IMR-90 (cell line): ENCODE data around the gene PARD6G. TPM values are rescaled to one million over a fixed set of nuclear protein-coding genes. Genes with fewer than 3 reads are reported as not detected.

ENCODE experiments used
- ATAC-seq: fragments of 200-7000 bp; cut with Tn5 transposase; 2 replicates; pipeline ENCODE4 v1.9.1; 2020; ENCODE audit warnings: low read depth, mild to moderate bottlenecking, moderate library complexity
- BruUV-seq: library from RNA; stranded (reverse); fragments of 400-500 nt; replicated peaks from 2 replicates; lab custom pipeline; 2021; lab: Mats Ljungman, UMichigan
- CTCF ChIA-PET: fragments of 300-600 bp; formaldehyde crosslinking; extraction: SDS; loops from one replicate; lab custom pipeline; 2021; ENCODE audit warnings: antibody characterized with exemption; lab: Yijun Ruan, JAX
- POLR2A ChIA-PET: fragments of 300-600 bp; sonication (Branson Sonifier 250); formaldehyde crosslinking; loops from one replicate; lab custom pipeline; 2022; ENCODE audit warnings: antibody characterized with exemption; ENCODE audit not compliant: unreplicated experiment; lab: Charles Lee
- DNase-seq: peaks from one replicate; pipeline ENCODE4 v3.0.0; 2013
- H2AFZ ChIP-seq: replicated peaks from 2 replicates; pipeline ENCODE3; 2013; ENCODE audit warnings: low read length, mild to moderate bottlenecking; ENCODE audit not compliant: poor library complexity
- H2AK5ac ChIP-seq: 2 replicates; pipeline ENCODE4 v1.6.1; 2013; ENCODE audit warnings: low read depth, low read length, inconsistent platforms
- H2AK9ac ChIP-seq: replicated peaks from 2 replicates; pipeline ENCODE3; 2013; ENCODE audit warnings: mild to moderate bottlenecking, low read depth, low read length, moderate library complexity; ENCODE audit not compliant: poor library complexity
- H2BK120ac ChIP-seq: 2 replicates; pipeline ENCODE4 v1.6.1; 2013; ENCODE audit warnings: low read depth, low read length, inconsistent platforms
- H2BK15ac ChIP-seq: 3 replicates; pipeline ENCODE4 v1.6.1; 2013; ENCODE audit warnings: low read depth, low read length, inconsistent platforms
- H2BK20ac ChIP-seq: 2 replicates; pipeline ENCODE4 v1.6.1; 2013; ENCODE audit warnings: low read depth, mild to moderate bottlenecking, inconsistent platforms, low read length, moderate library complexity
- H2BK5ac ChIP-seq: 2 replicates; pipeline ENCODE4 v1.6.1; 2013; ENCODE audit warnings: mild to moderate bottlenecking, low read depth, low read length, inconsistent platforms; ENCODE audit not compliant: poor library complexity, severe bottlenecking
- H3K14ac ChIP-seq: replicated peaks from 2 replicates; pipeline ENCODE4 v1.6.1; 2013; ENCODE audit warnings: low read depth, low read length, inconsistent platforms
- H3K18ac ChIP-seq: 2 replicates; pipeline ENCODE4 v1.6.1; 2013; ENCODE audit warnings: low read depth, low read length, control low read depth
- H3K23ac ChIP-seq: 2 replicates; pipeline ENCODE4 v1.6.1; 2013; ENCODE audit warnings: low read depth, low read length, inconsistent platforms
- H3K27ac ChIP-seq: 2 replicates; pipeline ENCODE4 v1.5.1; 2013; ENCODE audit warnings: mild to moderate bottlenecking, control low read depth, low read length; ENCODE audit not compliant: insufficient read depth
- H3K27me3 ChIP-seq: 2 replicates; pipeline ENCODE4 v1.6.1; 2013; ENCODE audit warnings: low read length; ENCODE audit not compliant: control insufficient read depth, insufficient read depth
- H3K36me3 ChIP-seq: 2 replicates; pipeline ENCODE4 v1.6.1; 2013; ENCODE audit warnings: low read length, mixed read lengths; ENCODE audit not compliant: control insufficient read depth, insufficient read depth
- H3K4ac ChIP-seq: 2 replicates; pipeline ENCODE4 v1.6.1; 2013; ENCODE audit warnings: low read depth, low read length, inconsistent platforms
- H3K4me1 ChIP-seq: 2 replicates; pipeline ENCODE4 v1.6.1; 2013; ENCODE audit warnings: low read length, mixed read lengths; ENCODE audit not compliant: control insufficient read depth, insufficient read depth
- H3K4me2 ChIP-seq: 2 replicates; pipeline ENCODE4 v1.6.1; 2013; ENCODE audit warnings: low read depth, mild to moderate bottlenecking, control low read depth, low read length, moderate library complexity
- H3K4me3 ChIP-seq: 2 replicates; pipeline ENCODE4 v1.5.1; 2013; ENCODE audit warnings: low read depth, mild to moderate bottlenecking, control low read depth, low read length, moderate library complexity; ENCODE audit not compliant: insufficient read depth
- H3K56ac ChIP-seq: 2 replicates; pipeline ENCODE4 v1.6.1; 2013; ENCODE audit warnings: low read length, inconsistent platforms; ENCODE audit not compliant: insufficient read depth; ENCODE audit errors: extremely low read depth
- H3K79me1 ChIP-seq, 2 experiments: 2 replicates each; pipeline ENCODE4 v1.6.1; 2013; ENCODE audit warnings: low read length in 2 of 2, inconsistent platforms in 1 of 2, low read depth in 1 of 2
- H3K9ac ChIP-seq: 2 replicates; pipeline ENCODE4 v1.6.1; 2013; ENCODE audit warnings: low read depth, low read length, control low read depth
- H3K9me1 ChIP-seq: 2 replicates; pipeline ENCODE4 v1.6.1; 2013; ENCODE audit warnings: low read length, inconsistent platforms; ENCODE audit not compliant: insufficient read depth
- H3K9me3 ChIP-seq: 2 replicates; pipeline ENCODE4 v1.6.1; 2013; ENCODE audit warnings: low read length; ENCODE audit not compliant: control insufficient read depth, insufficient read depth
- H4K20me1 ChIP-seq: 2 replicates; pipeline ENCODE4 v1.6.1; 2013; ENCODE audit warnings: low read length, inconsistent platforms; ENCODE audit not compliant: insufficient read depth
- H4K5ac ChIP-seq: 2 replicates; pipeline ENCODE4 v1.6.1; 2013; ENCODE audit warnings: mild to moderate bottlenecking, low read depth, low read length, control low read depth
- H4K8ac ChIP-seq, 2 experiments: 2 replicates each; pipeline ENCODE4 v1.6.1; 2013; ENCODE audit warnings: low read depth in 2 of 2, low read length in 2 of 2, control low read depth in 1 of 2, inconsistent platforms in 1 of 2
- H4K91ac ChIP-seq: 2 replicates; pipeline ENCODE4 v1.6.1; 2013; ENCODE audit warnings: low read depth, low read length, inconsistent platforms; ENCODE audit not compliant: insufficient read depth
- MXI1 ChIP-seq: IDR thresholded peaks from 2 replicates; pipeline ENCODE4 v1.6.1; 2012; ENCODE audit warnings: low read depth, mild to moderate bottlenecking, low read length, moderate library complexity, borderline replicate concordance
- POLR2A ChIP-seq: IDR thresholded peaks from 2 replicates; pipeline ENCODE4 v1.6.1; 2012; ENCODE audit warnings: mild to moderate bottlenecking, low read depth, low read length
- RCOR1 ChIP-seq: IDR thresholded peaks from 2 replicates; pipeline ENCODE4 v1.6.1; 2012; ENCODE audit warnings: mild to moderate bottlenecking, low read length, improper control_type of control experiment; ENCODE audit not compliant: insufficient replicate concordance
- SMC3 ChIP-seq: fragments of 150-350 bp; IDR thresholded peaks from 2 replicates; pipeline ENCODE4 v1.6.1; 2016; ENCODE audit warnings: low read depth, mild to moderate bottlenecking, antibody characterized with exemption, low read length, moderate library complexity
- WGBS, 2 experiments: methylation state at CpG; one replicate each; pipeline versions ENCODE4 v1.1.5 to v1.1.7; 2013; ENCODE audit warnings: missing lambda C conversion rate in 2 of 2; ENCODE audit not compliant: insufficient read length in 1 of 2; ENCODE audit errors: extremely low coverage in 2 of 2; 5-methylcytosine and 5-hydroxymethylcytosine counted together
- dilution Hi-C: fragments of 300-500 bp; cut with HindIII; formaldehyde crosslinking; loops from one replicate; pipeline ENCODE4 v1.14.3; 2018; ENCODE audit warnings: low sequenced_read_pairs; ENCODE audit not compliant: unreplicated experiment
- in situ Hi-C: fragments of 300-500 bp; cut with MboI; formaldehyde crosslinking; loops from 3 replicates; pipeline ENCODE4 v1.14.3; 2019; ENCODE audit warnings: low sequenced_read_pairs, inconsistent platforms, mixed read lengths
- intact Hi-C: fragments of 100-400 bp; cut with micrococcal nuclease; formaldehyde crosslinking; loops from 2 replicates; pipeline ENCODE4 v1.10.0; 2022
- polyA plus RNA-seq, 3 experiments: library from polyadenylated mRNA; depleted of rRNA; stranded (reverse); fragments of >200 nt; gene quantifications; 2 replicates each; pipeline ENCODE4 v1.2.3, GENCODE V29; 2012; ENCODE audit warnings: low replicate concordance in 1 of 3
- total RNA-seq: library from RNA; depleted of rRNA; stranded (reverse); fragments of >200 nt; gene quantifications from 2 replicates; pipeline ENCODE4 v1.2.3, GENCODE V29; 2012

PARD6G gene
- total and polyA plus RNA-seq, 2 of the 4 experiments (the other 2 are of a cell fraction), result 2.5 to 4.6 TPM

DNA sequence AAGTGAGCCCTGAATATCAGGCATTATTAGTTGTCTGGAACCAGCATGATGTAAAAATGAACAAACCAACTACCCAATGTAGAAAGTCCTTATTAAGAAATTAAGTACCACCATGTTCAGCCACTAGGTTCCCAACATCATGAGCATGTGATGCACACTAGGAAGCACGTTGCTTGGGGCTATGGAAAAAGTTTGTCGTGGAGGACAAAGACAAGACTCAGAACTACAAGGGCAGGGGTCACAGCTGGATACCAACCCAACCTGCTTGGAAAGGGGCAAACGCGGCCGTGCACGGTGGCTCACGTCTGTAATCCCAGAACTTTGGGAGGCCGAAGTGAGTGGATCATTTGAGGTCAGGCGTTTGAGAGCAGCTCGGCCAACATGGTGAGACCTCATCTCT is 74.3 kb downstream of the PARD6G start:
- no peak overlapping the region for H3K4me3 ChIP-seq
- H2AFZ ChIP-seq, result no peak overlapping the region
- no peak overlapping the region for H2BK20ac ChIP-seq
- POLR2A ChIA-PET, result no interaction called here
- no peak overlapping the region for H3K4ac ChIP-seq
- H4K20me1 ChIP-seq, result no peaks in the 10 kb centered on the region
- H3K27ac ChIP-seq, result no peak overlapping the region
- peaks cover 2% of the 10 kb centered on the region; the same call in 1 of the 2 replicates for H3K4me1 ChIP-seq
- ATAC-seq (no peak), DNase-seq (no peak)
- no peak overlapping the region for H4K5ac ChIP-seq
- no peak overlapping the region for H2BK120ac ChIP-seq
- H3K18ac ChIP-seq, result no peak overlapping the region
- no peak overlapping the region for H3K9ac ChIP-seq
- no peak overlapping the region for H3K56ac ChIP-seq
- H2BK5ac ChIP-seq, result no peak overlapping the region
- TF ChIP-seq POLR2A, result no peak
- TF ChIP-seq RCOR1, result no peak
- no peak for TF ChIP-seq MXI1
- no peak for TF ChIP-seq SMC3
- H3K9me1 ChIP-seq, result peaks cover 16% of the 10 kb centered on the region
- peaks cover 0 to 15% of the 10 kb centered on the region in 2 experiments; a peak in 1 of 4 replicates for H3K79me1 ChIP-seq
- H3K9me3 ChIP-seq, result no peaks in the 10 kb centered on the region
- no peak overlapping the region for H4K8ac ChIP-seq
- dilution Hi-C loops, result no loop called here
- WGBS, 2 experiments, result 94% methylated on average over 10 of the region's 10 CpGs; no CpG with 5 or more reads in 1 of the 2 experiments
- no peak overlapping the region for H2BK15ac ChIP-seq
- no peak overlapping the region for H2AK9ac ChIP-seq
- H3K14ac ChIP-seq, result no peak overlapping the region
- no peaks in the 10 kb centered on the region for H3K36me3 ChIP-seq
- CTCF ChIA-PET, result interaction anchor here (0.8 kb wide), 1 partner anchor 85 kb away, joined by 3 read pairs; no protein-coding TSS in a partner anchor
- H3K4me2 ChIP-seq, result no peak overlapping the region
- no peak overlapping the region for H4K91ac ChIP-seq
- no peak overlapping the region for H3K23ac ChIP-seq
- no TSS peak for BruUV-seq
- in situ Hi-C loops, result no loop called here
- no peaks in the 10 kb centered on the region for H3K27me3 ChIP-seq
- intact Hi-C loops, result no loop called here
- H2AK5ac ChIP-seq, result no peak overlapping the region
